HL-60 (cell line): ENCODE measurements around the gene TTC28.

Source experiments
- DNase-seq, 2 experiments: peaks; one replicate each; pipeline ENCODE4 v3.0.0-alpha.2; 2010 to 2020; ENCODE audit warnings: low read depth in 1 of 2, low spot score in 1 of 2
- H3K27ac ChIP-seq: fragments of 250-450 bp; sonication (Bioruptor Pico); replicated peaks from 2 replicates; pipeline ENCODE4 v1.5.1; 2020; ENCODE audit warnings: mild to moderate bottlenecking, moderate library complexity
- H3K27me3 ChIP-seq: fragments of 250-450 bp; sonication (Bioruptor Pico); 2 replicates; pipeline ENCODE4 v1.5.1; 2021; ENCODE audit warnings: mild to moderate bottlenecking, moderate library complexity; ENCODE audit not compliant: insufficient read depth, poor library complexity, severe bottlenecking
- H3K4me3 ChIP-seq: replicated peaks from 2 replicates; pipeline ENCODE4 v1.5.1; 2011; ENCODE audit warnings: mild to moderate bottlenecking, control low read depth, low read length; ENCODE audit not compliant: insufficient read depth
- GABPA ChIP-seq: IDR thresholded peaks from 2 replicates; pipeline ENCODE4 v1.6.1; 2012; ENCODE audit warnings: low read depth
- POLR2AphosphoS5 ChIP-seq: IDR thresholded peaks from 2 replicates; pipeline ENCODE4 v1.6.1; 2012; ENCODE audit warnings: low read depth
- SPI1 ChIP-seq: IDR thresholded peaks from 2 replicates; pipeline ENCODE4 v1.6.1; 2012; ENCODE audit warnings: low read depth, mild to moderate bottlenecking, borderline replicate concordance
- TF ChIP-seq, protein P1 (sequence below): IDR thresholded peaks from 2 replicates; pipeline ENCODE4 v1.6.1; 2012; ENCODE audit warnings: low read depth; ENCODE audit not compliant: insufficient replicate concordance
- TF ChIP-seq, protein P2 (sequence below): IDR thresholded peaks from one replicate; pipeline ENCODE4 v1.5.1; 2011; ENCODE audit warnings: low read length, control low read depth, inconsistent platforms; ENCODE audit not compliant: insufficient read depth

Gene TTC28

DNA sequence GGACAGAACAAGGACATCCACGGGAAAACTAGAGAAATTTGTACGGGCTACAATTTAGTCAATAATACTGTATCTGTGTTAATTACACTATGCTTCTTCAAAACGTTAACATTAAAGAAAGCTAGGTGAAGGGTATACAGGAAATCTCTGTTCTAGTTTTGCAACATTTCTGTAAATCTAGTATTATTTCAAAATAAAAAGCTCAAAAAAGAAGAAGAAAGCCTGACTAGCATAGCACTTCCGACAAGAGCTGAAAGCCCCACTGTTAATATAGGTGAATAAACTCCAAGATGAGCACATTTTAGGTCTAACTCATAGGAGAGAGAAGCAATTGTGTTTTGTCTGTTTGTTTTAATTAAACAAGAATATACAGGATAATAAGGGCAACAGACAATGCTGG is 299.7 kb downstream of the TTC28 start:
- Histone ChIP-seq H3K4me3 (no peak overlapping the region), H3K27me3 (no peaks in the 10 kb centered on the region), H3K27ac (no peak overlapping the region)
- TF ChIP-seq SPI1 = no peak
- TF ChIP-seq, protein P1, sequence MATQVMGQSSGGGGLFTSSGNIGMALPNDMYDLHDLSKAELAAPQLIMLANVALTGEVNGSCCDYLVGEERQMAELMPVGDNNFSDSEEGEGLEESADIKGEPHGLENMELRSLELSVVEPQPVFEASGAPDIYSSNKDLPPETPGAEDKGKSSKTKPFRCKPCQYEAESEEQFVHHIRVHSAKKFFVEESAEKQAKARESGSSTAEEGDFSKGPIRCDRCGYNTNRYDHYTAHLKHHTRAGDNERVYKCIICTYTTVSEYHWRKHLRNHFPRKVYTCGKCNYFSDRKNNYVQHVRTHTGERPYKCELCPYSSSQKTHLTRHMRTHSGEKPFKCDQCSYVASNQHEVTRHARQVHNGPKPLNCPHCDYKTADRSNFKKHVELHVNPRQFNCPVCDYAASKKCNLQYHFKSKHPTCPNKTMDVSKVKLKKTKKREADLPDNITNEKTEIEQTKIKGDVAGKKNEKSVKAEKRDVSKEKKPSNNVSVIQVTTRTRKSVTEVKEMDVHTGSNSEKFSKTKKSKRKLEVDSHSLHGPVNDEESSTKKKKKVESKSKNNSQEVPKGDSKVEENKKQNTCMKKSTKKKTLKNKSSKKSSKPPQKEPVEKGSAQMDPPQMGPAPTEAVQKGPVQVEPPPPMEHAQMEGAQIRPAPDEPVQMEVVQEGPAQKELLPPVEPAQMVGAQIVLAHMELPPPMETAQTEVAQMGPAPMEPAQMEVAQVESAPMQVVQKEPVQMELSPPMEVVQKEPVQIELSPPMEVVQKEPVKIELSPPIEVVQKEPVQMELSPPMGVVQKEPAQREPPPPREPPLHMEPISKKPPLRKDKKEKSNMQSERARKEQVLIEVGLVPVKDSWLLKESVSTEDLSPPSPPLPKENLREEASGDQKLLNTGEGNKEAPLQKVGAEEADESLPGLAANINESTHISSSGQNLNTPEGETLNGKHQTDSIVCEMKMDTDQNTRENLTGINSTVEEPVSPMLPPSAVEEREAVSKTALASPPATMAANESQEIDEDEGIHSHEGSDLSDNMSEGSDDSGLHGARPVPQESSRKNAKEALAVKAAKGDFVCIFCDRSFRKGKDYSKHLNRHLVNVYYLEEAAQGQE = no peak
- TF ChIP-seq GABPA = no peak
- no peak for TF ChIP-seq POLR2AphosphoS5
- TF ChIP-seq, protein P2, sequence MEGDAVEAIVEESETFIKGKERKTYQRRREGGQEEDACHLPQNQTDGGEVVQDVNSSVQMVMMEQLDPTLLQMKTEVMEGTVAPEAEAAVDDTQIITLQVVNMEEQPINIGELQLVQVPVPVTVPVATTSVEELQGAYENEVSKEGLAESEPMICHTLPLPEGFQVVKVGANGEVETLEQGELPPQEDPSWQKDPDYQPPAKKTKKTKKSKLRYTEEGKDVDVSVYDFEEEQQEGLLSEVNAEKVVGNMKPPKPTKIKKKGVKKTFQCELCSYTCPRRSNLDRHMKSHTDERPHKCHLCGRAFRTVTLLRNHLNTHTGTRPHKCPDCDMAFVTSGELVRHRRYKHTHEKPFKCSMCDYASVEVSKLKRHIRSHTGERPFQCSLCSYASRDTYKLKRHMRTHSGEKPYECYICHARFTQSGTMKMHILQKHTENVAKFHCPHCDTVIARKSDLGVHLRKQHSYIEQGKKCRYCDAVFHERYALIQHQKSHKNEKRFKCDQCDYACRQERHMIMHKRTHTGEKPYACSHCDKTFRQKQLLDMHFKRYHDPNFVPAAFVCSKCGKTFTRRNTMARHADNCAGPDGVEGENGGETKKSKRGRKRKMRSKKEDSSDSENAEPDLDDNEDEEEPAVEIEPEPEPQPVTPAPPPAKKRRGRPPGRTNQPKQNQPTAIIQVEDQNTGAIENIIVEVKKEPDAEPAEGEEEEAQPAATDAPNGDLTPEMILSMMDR = no peak
- DNase-seq = no peak

DNA sequence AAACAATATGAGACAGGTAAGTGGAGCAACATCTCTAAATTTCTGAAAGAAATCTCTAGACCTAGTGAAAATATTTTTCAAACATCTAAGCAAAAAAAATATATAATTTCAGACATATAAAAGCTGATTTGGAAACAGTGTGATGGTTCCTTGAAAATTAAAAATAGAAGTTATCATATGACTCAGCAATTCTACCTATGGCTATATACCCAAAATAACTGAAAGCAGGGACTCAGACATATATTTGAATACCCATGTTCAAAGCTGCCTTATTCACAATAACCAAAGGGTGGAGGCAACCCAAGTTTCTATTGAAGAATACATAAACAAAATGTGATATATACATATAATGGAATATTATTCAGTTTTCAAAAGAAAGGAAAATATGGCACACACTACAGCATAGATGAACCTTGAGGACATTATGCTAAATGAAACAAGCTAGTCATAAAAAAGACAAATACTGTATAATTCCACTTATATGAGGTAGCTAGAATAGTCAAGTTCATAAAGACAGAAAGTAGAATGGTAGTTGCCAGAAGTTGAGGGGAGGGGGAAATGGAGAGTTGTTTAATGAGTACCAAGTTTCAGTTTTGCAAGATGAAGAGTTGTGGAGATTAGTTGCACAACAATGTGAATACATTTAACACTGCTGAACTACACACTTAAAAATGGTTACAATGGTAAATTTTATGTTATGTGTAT is 300.4 kb downstream of the TTC28 start:
- Histone ChIP-seq H3K4me3 (no peak overlapping the region), H3K27me3 (no peaks in the 10 kb centered on the region), H3K27ac (no peak overlapping the region)
- TF ChIP-seq SPI1 = no peak
- TF ChIP-seq, protein P2 = no peak
- no peak for TF ChIP-seq GABPA
- TF ChIP-seq POLR2AphosphoS5 = no peak
- TF ChIP-seq, protein P1 = no peak
- DNase-seq = no peak

DNA sequence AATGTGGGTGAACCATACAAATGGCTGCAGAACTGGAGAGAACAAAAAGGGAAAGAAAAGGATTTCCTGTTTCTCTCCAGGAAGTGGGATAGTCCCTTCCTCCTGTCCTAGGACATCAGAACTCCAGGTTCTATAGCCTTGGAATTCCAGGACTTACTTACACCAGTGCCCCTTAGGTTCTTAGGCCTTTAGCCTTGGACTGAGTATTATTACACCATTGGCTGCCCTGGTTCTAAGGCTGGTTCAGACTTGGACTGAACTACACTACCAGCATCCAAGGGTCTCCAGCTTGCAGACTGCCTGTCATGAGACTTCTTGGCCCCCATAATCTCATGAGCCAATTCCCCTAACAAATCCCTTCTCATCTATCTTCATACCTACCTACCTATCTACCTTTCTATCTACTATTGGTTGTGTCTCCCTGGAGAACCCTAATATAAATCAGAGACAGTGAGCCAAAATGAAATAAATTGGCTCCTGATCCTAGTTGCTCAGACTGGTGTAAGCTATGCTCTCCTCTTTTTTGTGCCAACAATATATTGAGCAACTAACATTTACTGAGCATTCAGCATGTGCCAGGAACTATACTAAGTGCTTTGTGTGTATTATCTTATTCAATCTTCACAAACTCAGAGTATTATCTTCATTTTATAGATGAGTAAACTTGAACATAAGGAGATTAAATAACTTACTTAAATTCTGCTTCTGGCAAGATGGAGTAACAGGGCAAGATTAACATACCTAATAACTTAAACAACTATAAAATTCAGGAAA is 303.7 kb downstream of the TTC28 start:
- H3K27me3 ChIP-seq = peaks cover 2% of the 10 kb centered on the region
- DNase-seq = no peak
- H3K27ac ChIP-seq = no peak overlapping the region
- TF ChIP-seq GABPA (no peak), SPI1 (no peak), POLR2AphosphoS5 (no peak)
- TF ChIP-seq, protein P2 = no peak
- TF ChIP-seq, protein P1 = no peak
- no peak overlapping the region for H3K4me3 ChIP-seq
